Measurements from ENCODE around the gene CYP51A1.
"Not testable (repeated sequence)": the region's sequence is repeated elsewhere in the genome, so short reads cannot be mapped to it uniquely, and the experiment has no call there.

Gene CYP51A1

DNA sequence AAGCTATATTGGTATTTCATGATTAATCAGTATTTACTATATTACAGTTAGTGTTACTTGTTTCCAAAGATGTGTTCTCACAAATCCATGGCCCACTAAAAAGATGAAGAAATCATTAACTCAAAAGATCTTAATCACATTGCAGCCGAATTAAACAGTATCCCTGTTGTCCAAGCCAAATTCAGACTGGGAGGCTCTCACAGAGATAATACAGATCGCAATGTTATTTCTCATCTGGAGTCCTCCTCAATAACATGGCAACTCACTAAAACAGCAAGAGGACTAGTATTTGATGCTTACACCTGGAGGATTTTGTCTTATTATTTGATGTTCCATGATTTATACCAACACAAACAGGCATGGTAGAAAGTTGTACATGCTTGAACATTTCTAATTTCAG lies 23.4 kb downstream of the CYP51A1 start:
- 100% methylated on average over 2 of the region's 2 CpGs for WGBS
- H3K9me3 ChIP-seq (ENCODE audit: control insufficient read depth, low read length): no peaks in the 10 kb centered on the region
- H3K4me2 ChIP-seq (ENCODE audit: low read length, poor library complexity, severe bottlenecking): no peak overlapping the region
- H3K36me3 ChIP-seq (ENCODE audit: control insufficient read depth in 1 of 2, insufficient read depth in 2 of 2, low read depth in 1 of 2, low read length in 2 of 2): peaks cover 4 to 91% of the 10 kb centered on the region in 2 experiments
- H2AFZ ChIP-seq (ENCODE audit: low read depth, low read length): no peak overlapping the region
- H3K4me3 ChIP-seq (ENCODE audit: insufficient read depth in 1 of 2, low read depth in 1 of 2, low read length in 2 of 2): no peak overlapping the region
- H3K27me3 ChIP-seq (ENCODE audit: control insufficient read depth in 1 of 2, insufficient read depth in 1 of 2, low read length in 2 of 2): no peaks in the 10 kb centered on the region
- H3K4ac ChIP-seq (ENCODE audit: low read depth in 1 of 2, low read length in 2 of 2): no peak overlapping the region
- H2BK5ac ChIP-seq (ENCODE audit: low read depth, low read length, poor library complexity, severe bottlenecking): no peak overlapping the region
- H2BK12ac ChIP-seq (ENCODE audit: low read length in 2 of 2): no peak overlapping the region
- no peak overlapping the region for H2BK120ac ChIP-seq (ENCODE audit: low read depth, low read length)
- H4K91ac ChIP-seq (ENCODE audit: low read length): no peak overlapping the region
- no peak overlapping the region for H2BK15ac ChIP-seq (ENCODE audit: low read depth, poor library complexity, severe bottlenecking)
- no peak overlapping the region for H3K9ac ChIP-seq (ENCODE audit: low read length)
- no peak overlapping the region for H3K18ac ChIP-seq (ENCODE audit: low read depth in 1 of 2, low read length in 2 of 2)
- no peak overlapping the region for H3K27ac ChIP-seq (ENCODE audit: low read length, poor library complexity, severe bottlenecking)
- H3K79me1 ChIP-seq (replicated peaks; ENCODE audit: low read length, poor library complexity, severe bottlenecking): peaks cover 3% of the 10 kb centered on the region
- no peak overlapping the region for H4K8ac ChIP-seq (ENCODE audit: low read length)
- no peaks in the 10 kb centered on the region for H3K4me1 ChIP-seq (ENCODE audit: control insufficient read depth, insufficient read depth, low read depth, low read length)
- H2AK5ac ChIP-seq (ENCODE audit: low read length, severe bottlenecking): no peak overlapping the region
- H3K14ac ChIP-seq (ENCODE audit: low read length in 2 of 2): no peak overlapping the region
- H3K23ac ChIP-seq (ENCODE audit: low read length in 2 of 2): no peak overlapping the region
- no peak for DNase-seq

GRCh38 chr7:92108821-92109220 lies 25.5 kb downstream of the CYP51A1 start:
- 95% methylated on average over 6 of the region's 8 CpGs for WGBS
- Histone ChIP-seq H3K9ac (ENCODE audit: low read length) (no peak overlapping the region), H4K91ac (ENCODE audit: low read length) (no peak overlapping the region), H3K4me3 (ENCODE audit: insufficient read depth in 1 of 2, low read depth in 1 of 2, low read length in 2 of 2) (no peak overlapping the region), H3K27me3 (ENCODE audit: control insufficient read depth in 1 of 2, insufficient read depth in 1 of 2, low read length in 2 of 2) (no peaks in the 10 kb centered on the region), H3K9me3 (ENCODE audit: control insufficient read depth, low read length) (no peaks in the 10 kb centered on the region), H2BK5ac (ENCODE audit: low read depth, low read length, poor library complexity, severe bottlenecking) (no peak overlapping the region), H2BK12ac (ENCODE audit: low read length in 2 of 2) (no peak overlapping the region), H2BK120ac (ENCODE audit: low read depth, low read length) (no peak overlapping the region), H3K36me3 (ENCODE audit: control insufficient read depth in 1 of 2, insufficient read depth in 2 of 2, low read depth in 1 of 2, low read length in 2 of 2) (peaks cover 6 to 87% of the 10 kb centered on the region in 2 experiments), H4K8ac (ENCODE audit: low read length) (no peak overlapping the region), H3K27ac (ENCODE audit: low read length, poor library complexity, severe bottlenecking) (no peak overlapping the region), H3K4ac (ENCODE audit: low read depth in 1 of 2, low read length in 2 of 2) (no peak overlapping the region), H3K14ac (ENCODE audit: low read length in 2 of 2) (no peak overlapping the region), H3K4me2 (ENCODE audit: low read length, poor library complexity, severe bottlenecking) (no peak overlapping the region), H3K4me1 (ENCODE audit: control insufficient read depth, insufficient read depth, low read depth, low read length) (no peaks in the 10 kb centered on the region), H2AFZ (ENCODE audit: low read depth, low read length) (no peak overlapping the region), H3K79me1 (replicated peaks; ENCODE audit: low read length, poor library complexity, severe bottlenecking) (peaks cover 2% of the 10 kb centered on the region), H2AK5ac (ENCODE audit: low read length, severe bottlenecking) (no peak overlapping the region), H2BK15ac (ENCODE audit: low read depth, poor library complexity, severe bottlenecking) (no peak overlapping the region), H3K18ac (ENCODE audit: low read depth in 1 of 2, low read length in 2 of 2) (no peak overlapping the region), H3K23ac (ENCODE audit: low read length in 2 of 2) (no peak overlapping the region)
- DNase-seq: no peak

- H3K9me3 ChIP-seq (ENCODE audit: control insufficient read depth, low read length); H3K4me2 ChIP-seq (ENCODE audit: low read length, poor library complexity, severe bottlenecking); H2BK5ac ChIP-seq (ENCODE audit: low read depth, low read length, poor library complexity, severe bottlenecking); H2BK15ac ChIP-seq (ENCODE audit: low read depth, poor library complexity, severe bottlenecking); H2BK120ac ChIP-seq (ENCODE audit: low read depth, low read length); H3K27me3 ChIP-seq (ENCODE audit: control insufficient read depth in 1 of 2, insufficient read depth in 1 of 2, low read length in 2 of 2); H4K91ac ChIP-seq (ENCODE audit: low read length); H3K4me3 ChIP-seq (ENCODE audit: insufficient read depth in 1 of 2, low read depth in 1 of 2, low read length in 2 of 2); H3K18ac ChIP-seq (ENCODE audit: low read depth in 1 of 2, low read length in 2 of 2); H3K4me1 ChIP-seq (ENCODE audit: control insufficient read depth, insufficient read depth, low read depth, low read length); H3K14ac ChIP-seq (ENCODE audit: low read length in 2 of 2); H2AK5ac ChIP-seq (ENCODE audit: low read length, severe bottlenecking); H4K8ac ChIP-seq (ENCODE audit: low read length); H2BK12ac ChIP-seq (ENCODE audit: low read length in 2 of 2); H3K9ac ChIP-seq (ENCODE audit: low read length); H3K23ac ChIP-seq (ENCODE audit: low read length in 2 of 2); H2AFZ ChIP-seq (ENCODE audit: low read depth, low read length); H3K27ac ChIP-seq (ENCODE audit: low read length, poor library complexity, severe bottlenecking); H3K79me1 ChIP-seq (replicated peaks; ENCODE audit: low read length, poor library complexity, severe bottlenecking); H3K4ac ChIP-seq (ENCODE audit: low read depth in 1 of 2, low read length in 2 of 2): not testable (repeated sequence)
- H3K36me3 ChIP-seq (ENCODE audit: control insufficient read depth in 1 of 2, insufficient read depth in 2 of 2, low read depth in 1 of 2, low read length in 2 of 2): peaks cover 15 to 82% of the 10 kb centered on the region in 2 experiments
- 83% methylated on average over 5 of the region's 5 CpGs for WGBS
- peak; percentile 12 for DNase-seq
These were observed 31.4 kb downstream of the CYP51A1 start for GRCh38 chr7:92102862-92103261.

DNA sequence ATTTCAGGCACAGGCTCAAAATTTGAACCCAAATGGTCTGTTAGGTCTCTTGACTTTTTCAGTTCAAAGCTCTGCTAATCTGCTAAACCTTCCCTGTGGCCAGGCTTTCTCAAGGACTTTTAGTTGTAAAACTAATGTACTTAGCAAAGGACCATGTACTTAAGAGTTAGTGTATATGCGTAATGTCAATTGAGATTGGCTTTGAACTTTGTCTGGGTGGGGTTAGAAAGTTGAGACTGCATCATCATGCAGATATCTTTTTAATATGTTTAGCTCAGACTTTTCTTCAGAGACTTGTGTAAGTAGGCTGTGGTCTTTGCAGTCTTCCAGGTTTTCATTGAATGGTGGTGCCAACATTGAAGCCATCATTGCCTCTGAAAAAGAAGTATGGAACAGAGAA lies 33.7 kb downstream of the CYP51A1 start:
- Histone ChIP-seq H3K18ac (ENCODE audit: low read depth in 1 of 2, low read length in 2 of 2) (no peak overlapping the region), H3K27me3 (ENCODE audit: control insufficient read depth in 1 of 2, insufficient read depth in 1 of 2, low read length in 2 of 2) (no peaks in the 10 kb centered on the region), H2BK15ac (ENCODE audit: low read depth, poor library complexity, severe bottlenecking) (no peak overlapping the region), H2BK120ac (ENCODE audit: low read depth, low read length) (no peak overlapping the region), H4K8ac (ENCODE audit: low read length) (no peak overlapping the region), H3K4ac (ENCODE audit: low read depth in 1 of 2, low read length in 2 of 2) (no peak overlapping the region), H2AK5ac (ENCODE audit: low read length, severe bottlenecking) (no peak overlapping the region), H3K27ac (ENCODE audit: low read length, poor library complexity, severe bottlenecking) (no peak overlapping the region), H3K4me1 (ENCODE audit: control insufficient read depth, insufficient read depth, low read depth, low read length) (peaks cover 1% of the 10 kb centered on the region), H2BK12ac (ENCODE audit: low read length in 2 of 2) (no peak overlapping the region), H2BK5ac (ENCODE audit: low read depth, low read length, poor library complexity, severe bottlenecking) (no peak overlapping the region), H3K14ac (ENCODE audit: low read length in 2 of 2) (no peak overlapping the region), H4K91ac (ENCODE audit: low read length) (no peak overlapping the region), H2AFZ (ENCODE audit: low read depth, low read length) (no peak overlapping the region), H3K9ac (ENCODE audit: low read length) (no peak overlapping the region), H3K9me3 (ENCODE audit: control insufficient read depth, low read length) (no peaks in the 10 kb centered on the region), H3K79me1 (replicated peaks; ENCODE audit: low read length, poor library complexity, severe bottlenecking) (no peaks in the 10 kb centered on the region), H3K36me3 (ENCODE audit: control insufficient read depth in 1 of 2, insufficient read depth in 2 of 2, low read depth in 1 of 2, low read length in 2 of 2) (peaks cover 19 to 83% of the 10 kb centered on the region in 2 experiments), H3K4me2 (ENCODE audit: low read length, poor library complexity, severe bottlenecking) (no peak overlapping the region), H3K23ac (ENCODE audit: low read length in 2 of 2) (no peak overlapping the region), H3K4me3 (ENCODE audit: insufficient read depth in 1 of 2, low read depth in 1 of 2, low read length in 2 of 2) (no peak overlapping the region)
- no peak for DNase-seq
- WGBS: 96% methylated on average over 1 of the region's 1 CpG
